Smooth muscle cell (in vitro differentiated cells): ENCODE results near the gene VPS33A. TPM values are rescaled to one million over a fixed set of nuclear protein-coding genes. Genes with fewer than 3 reads are reported as not detected.

Experiments
- DNase-seq: peaks from one replicate; lab custom pipeline; 2025; ENCODE audit not compliant: unreplicated experiment; lab: John Stamatoyannopoulos, UW
- H2AFZ ChIP-seq: fragments of 200-600 bp; sonication (generic); 2 replicates; pipeline ENCODE4 v1.6.0; 2016; ENCODE audit warnings: antibody characterized with exemption, low read depth, mild to moderate bottlenecking
- H3F3A ChIP-seq: fragments of 200-600 bp; sonication (generic); 2 replicates; pipeline ENCODE4 v1.6.0; 2017; ENCODE audit warnings: antibody characterized with exemption, low read depth
- H3K27ac ChIP-seq: fragments of 200-600 bp; sonication (generic); 2 replicates; pipeline ENCODE4 v1.5.1; 2016; ENCODE audit warnings: low read depth, mild to moderate bottlenecking
- H3K27me3 ChIP-seq: fragments of 200-600 bp; sonication (generic); 2 replicates; pipeline ENCODE4 v1.6.1; 2016; ENCODE audit warnings: low read depth, mild to moderate bottlenecking
- H3K36me3 ChIP-seq: fragments of 200-600 bp; sonication (generic); 2 replicates; pipeline ENCODE4 v1.5.1; 2016; ENCODE audit warnings: low read depth
- H3K4me1 ChIP-seq: fragments of 200-600 bp; sonication (generic); 2 replicates; pipeline ENCODE4 v1.5.1; 2016; ENCODE audit warnings: low read depth
- H3K4me2 ChIP-seq: fragments of 200-600 bp; sonication (generic); 2 replicates; pipeline ENCODE4 v1.6.0; 2016; ENCODE audit warnings: mild to moderate bottlenecking
- H3K4me3 ChIP-seq: fragments of 200-600 bp; sonication (generic); 2 replicates; pipeline ENCODE4 v1.5.1; 2016; ENCODE audit warnings: mild to moderate bottlenecking
- H3K79me2 ChIP-seq: fragments of 200-600 bp; sonication (generic); 2 replicates; pipeline ENCODE4 v1.6.0; 2016; ENCODE audit warnings: low read depth, mild to moderate bottlenecking
- H3K9ac ChIP-seq: fragments of 200-600 bp; sonication (generic); 2 replicates; pipeline ENCODE4 v1.6.0; 2016; ENCODE audit warnings: low read depth
- H3K9me3 ChIP-seq: fragments of 200-600 bp; sonication (generic); replicated peaks from 2 replicates; pipeline ENCODE4 v1.5.1; 2016; ENCODE audit warnings: low read depth
- H4K20me1 ChIP-seq: fragments of 200-600 bp; sonication (generic); 2 replicates; pipeline ENCODE4 v1.6.0; 2016; ENCODE audit warnings: low read depth
- CTCF ChIP-seq: fragments of 200-600 bp; sonication (generic); IDR thresholded peaks from 2 replicates; pipeline ENCODE4 v1.5.1; 2017; ENCODE audit warnings: borderline replicate concordance, mild to moderate bottlenecking, antibody characterized with exemption; ENCODE audit not compliant: insufficient read depth, poor library complexity, severe bottlenecking
- WGBS: methylation state at CpG from one replicate; pipeline ENCODE4 v1.1.7; 2016; ENCODE audit warnings: low lambda C conversion rate; 5-methylcytosine and 5-hydroxymethylcytosine counted together
- polyA plus RNA-seq: library from polyadenylated mRNA; unstranded; fragments of >200 nt; fragmentation: Nextera tagmentation; extraction: Ambion mirVana; gene quantifications from 2 replicates; pipeline ENCODE4 v1.2.1, GENCODE V29; 2016
- total RNA-seq: library from RNA; depleted of rRNA; stranded (reverse); fragments of >200 nt; gene quantifications from 2 replicates; pipeline ENCODE4 v1.2.3, GENCODE V29; 2014

The VPS33A gene
- total and polyA plus RNA-seq, 2 experiments from 2014 or later = 16.9 to 23.5 TPM

- Histone ChIP-seq H3K27me3 (no peaks in the 10 kb centered on the region), H3K4me1 (no peaks in the 10 kb centered on the region), H3K9me3 (no peaks in the 10 kb centered on the region), H3K9ac (no peak overlapping the region), H3K36me3 (no peaks in the 10 kb centered on the region), H3K4me2 (no peak overlapping the region), H2AFZ (no peak overlapping the region), H3K79me2 (no peaks in the 10 kb centered on the region), H3K4me3 (no peak overlapping the region), H3F3A (no peaks in the 10 kb centered on the region), H3K27ac (no peak overlapping the region), H4K20me1 (no peaks in the 10 kb centered on the region)
- 87% methylated on average over 8 of the region's 8 CpGs for WGBS
- TF ChIP-seq CTCF = no peak
- DNase-seq = no peak
Measured at GRCh38 chr12:122309564-122310121, 43.3 kb upstream of the VPS33A start.

DNA sequence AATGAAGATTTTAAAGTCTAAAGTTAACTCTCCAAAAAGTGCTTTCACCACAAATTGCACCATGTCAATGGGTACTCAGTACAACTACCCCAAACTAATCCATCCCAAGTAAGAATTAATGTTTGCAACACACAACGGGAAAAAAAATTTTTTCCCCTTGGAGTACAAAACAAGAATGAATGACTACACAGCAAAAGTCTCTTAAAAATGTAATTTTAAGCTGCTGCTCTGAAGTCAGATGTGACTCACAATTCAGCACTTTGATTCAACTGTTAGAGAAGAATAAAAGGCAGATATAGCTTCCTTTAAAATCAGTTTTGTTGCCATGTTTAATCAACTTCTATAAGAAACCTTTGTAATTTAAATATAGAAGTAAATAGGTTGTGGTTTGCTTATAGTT, 42.5 kb upstream of the VPS33A start:
- H3K4me3 ChIP-seq = no peak overlapping the region
- no peaks in the 10 kb centered on the region for H3K79me2 ChIP-seq
- no peak overlapping the region for H3K9ac ChIP-seq
- no peaks in the 10 kb centered on the region for H3K36me3 ChIP-seq
- no peaks in the 10 kb centered on the region for H3K27me3 ChIP-seq
- H2AFZ ChIP-seq = no peak overlapping the region
- no peak for TF ChIP-seq CTCF
- 83% methylated on average over 1 of the region's 1 CpG for WGBS
- no peak for DNase-seq
- no peak overlapping the region for H3K27ac ChIP-seq
- no peaks in the 10 kb centered on the region for H4K20me1 ChIP-seq
- no peaks in the 10 kb centered on the region for H3F3A ChIP-seq
- no peak overlapping the region for H3K4me2 ChIP-seq
- H3K9me3 ChIP-seq = no peaks in the 10 kb centered on the region
- no peaks in the 10 kb centered on the region for H3K4me1 ChIP-seq

GRCh38 chr12:122306407-122306806, 40.1 kb upstream of the VPS33A start:
- H3K4me2 ChIP-seq = no peak overlapping the region
- WGBS = 79% methylated on average over 4 of the region's 4 CpGs
- H3K4me1 ChIP-seq = no peaks in the 10 kb centered on the region
- peaks cover 4% of the 10 kb centered on the region for H3K36me3 ChIP-seq
- H4K20me1 ChIP-seq = no peaks in the 10 kb centered on the region
- no peak overlapping the region for H3K9ac ChIP-seq
- no peak overlapping the region for H3K4me3 ChIP-seq
- H3K27ac ChIP-seq = no peak overlapping the region
- H3K27me3 ChIP-seq = no peaks in the 10 kb centered on the region
- H3K9me3 ChIP-seq = no peaks in the 10 kb centered on the region
- no peak for DNase-seq
- H2AFZ ChIP-seq = no peak overlapping the region
- no peak for TF ChIP-seq CTCF
- no peaks in the 10 kb centered on the region for H3K79me2 ChIP-seq
- H3F3A ChIP-seq = no peaks in the 10 kb centered on the region

GRCh38 chr12:122304924-122305323, 38.6 kb upstream of the VPS33A start:
- no peak for TF ChIP-seq CTCF
- H3K36me3 ChIP-seq = peaks cover 4% of the 10 kb centered on the region

More at GRCh38 chr12:122304924-122305323, 38.6 kb upstream of the VPS33A start:
- Histone ChIP-seq H3K4me3 (no peak overlapping the region), H3F3A (no peaks in the 10 kb centered on the region), H4K20me1 (no peaks in the 10 kb centered on the region), H3K27ac (no peak overlapping the region), H3K4me2 (no peak overlapping the region), H3K27me3 (no peaks in the 10 kb centered on the region), H3K9me3 (no peaks in the 10 kb centered on the region), H3K9ac (no peak overlapping the region), H2AFZ (no peak overlapping the region), H3K4me1 (no peaks in the 10 kb centered on the region), H3K79me2 (no peaks in the 10 kb centered on the region)
- 100% methylated on average over 1 of the region's 1 CpG for WGBS
- DNase-seq = no peak
